Measurements from ENCODE around the gene TESPA1.

TESPA1 gene

GRCh38 chr12:54937376-54937775 is 47.2 kb downstream of the TESPA1 start:
- TF ChIP-seq CTCF (conservative IDR thresholded peaks at IDR 0.05; ENCODE audit: low read length), result no peak
- no peak overlapping the region for H3K4me3 ChIP-seq (ENCODE audit: low read length)
- no peak for DNase-seq (ENCODE audit: low read depth)

- H3K4me3 ChIP-seq (ENCODE audit: low read length), result no peak overlapping the region
- DNase-seq (ENCODE audit: low read depth), result no peak
- no peak for TF ChIP-seq CTCF (conservative IDR thresholded peaks at IDR 0.05; ENCODE audit: low read length)
Measured at GRCh38 chr12:54936736-54937135, 47.8 kb downstream of the TESPA1 start.

DNA sequence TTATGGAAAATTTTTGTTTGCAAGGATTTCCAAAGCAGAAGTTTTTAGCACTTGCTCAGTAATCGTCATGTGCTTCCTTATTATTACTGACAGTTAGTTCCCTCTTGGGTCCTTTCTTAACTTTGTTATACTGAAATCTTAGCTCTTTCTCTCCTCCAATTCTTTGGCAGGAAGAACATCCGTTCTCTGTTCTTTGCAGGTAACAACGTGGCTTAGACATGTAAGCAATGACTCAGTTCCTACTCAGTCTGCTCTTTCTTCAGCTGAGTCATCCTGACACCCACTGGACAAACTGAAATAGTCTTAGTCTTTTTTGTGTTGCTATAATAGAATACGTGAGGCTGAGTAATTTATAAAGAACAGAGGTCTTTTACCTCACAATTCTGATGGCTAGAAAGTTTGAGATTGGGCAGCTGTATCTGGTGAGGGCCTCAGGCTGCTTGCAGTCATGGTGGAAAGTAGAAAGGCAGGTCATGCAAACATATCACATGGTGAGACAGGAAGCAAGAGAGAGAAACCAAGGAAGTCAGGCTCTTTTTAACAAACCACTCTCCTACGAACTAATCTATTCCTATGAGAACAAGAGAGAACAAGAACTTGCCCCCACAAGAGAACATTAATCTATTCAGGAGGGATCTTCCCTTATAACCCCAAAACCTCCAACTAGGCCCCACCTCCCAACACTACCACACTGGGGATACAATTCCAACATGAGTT is 49.2 kb downstream of the TESPA1 start:
- peak; percentile 19 for TF ChIP-seq CTCF (conservative IDR thresholded peaks at IDR 0.05; ENCODE audit: low read length)
- H3K4me3 ChIP-seq (ENCODE audit: low read length), result no peak overlapping the region
- DNase-seq (ENCODE audit: low read depth), result peak; percentile 70

DNA sequence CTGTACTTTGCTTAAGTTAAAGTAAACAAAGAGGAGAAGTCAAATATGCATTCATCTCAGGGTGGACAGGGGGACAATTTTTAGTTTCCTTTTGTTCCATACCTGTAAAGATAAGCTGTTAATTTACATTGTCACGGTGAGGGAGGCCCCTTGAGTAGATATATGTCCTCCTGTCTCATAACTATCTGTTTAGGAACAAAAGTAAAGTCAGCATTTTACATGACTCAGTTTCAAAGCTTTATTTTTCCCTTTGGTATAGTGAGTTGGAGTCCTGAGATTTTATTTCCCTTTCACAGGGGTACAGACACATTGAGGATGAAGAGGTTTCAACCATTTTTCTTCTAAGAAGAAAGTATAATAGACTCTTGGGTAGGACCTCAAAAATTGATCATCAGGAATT is 50.1 kb downstream of the TESPA1 start:
- no peak for DNase-seq (ENCODE audit: low read depth)
- H3K4me3 ChIP-seq (ENCODE audit: low read length), result no peak overlapping the region
- no peak for TF ChIP-seq CTCF (conservative IDR thresholded peaks at IDR 0.05; ENCODE audit: low read length)

GRCh38 chr12:54933376-54933775 is 51.2 kb downstream of the TESPA1 start:
- TF ChIP-seq CTCF (conservative IDR thresholded peaks at IDR 0.05; ENCODE audit: low read length), result no peak
- no peak overlapping the region for H3K4me3 ChIP-seq (ENCODE audit: low read length)
- DNase-seq (ENCODE audit: low read depth), result no peak

DNA sequence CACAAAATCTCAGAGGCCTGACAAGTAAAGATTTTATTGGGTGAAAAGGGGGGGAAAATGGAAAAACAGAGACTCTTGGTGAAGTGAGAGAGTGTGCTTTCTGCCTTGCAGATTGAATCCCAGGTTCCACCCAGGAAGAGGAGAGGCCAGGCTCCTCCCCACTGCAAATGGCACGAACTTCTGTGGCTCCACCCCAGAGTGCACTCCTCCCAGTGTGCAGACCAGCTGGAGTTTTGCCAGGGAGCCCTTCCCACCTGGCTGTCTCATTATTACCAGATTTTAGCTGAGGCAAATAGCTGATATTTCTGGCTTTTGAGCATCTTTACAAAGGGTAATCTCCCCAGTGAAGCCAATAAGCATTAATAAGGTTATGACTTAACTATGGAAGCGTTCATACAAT is 51.9 kb downstream of the TESPA1 start:
- DNase-seq (ENCODE audit: low read depth), result no peak
- TF ChIP-seq CTCF (conservative IDR thresholded peaks at IDR 0.05; ENCODE audit: low read length), result no peak
- H3K4me3 ChIP-seq (ENCODE audit: low read length), result no peak overlapping the region

DNA sequence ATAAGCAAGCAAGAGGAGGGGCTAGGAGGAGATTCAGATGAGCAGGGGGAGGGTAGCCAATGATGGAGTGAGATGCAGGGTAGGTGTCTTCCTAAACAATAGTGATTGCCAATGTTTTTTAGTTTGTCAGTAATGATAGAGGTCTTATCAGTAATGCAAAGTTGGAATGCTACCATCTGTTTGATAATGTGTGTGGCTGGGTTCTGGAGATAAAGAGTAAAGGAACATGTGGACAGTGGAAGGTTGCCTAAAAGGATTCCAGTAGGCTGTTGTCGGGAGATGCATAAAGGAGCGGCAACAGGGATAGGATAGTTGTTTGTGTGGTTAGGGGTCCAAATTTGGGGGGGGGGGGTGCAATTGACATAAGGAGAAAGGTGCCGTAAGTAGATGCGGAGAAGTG is 52.5 kb downstream of the TESPA1 start:
- no peak for TF ChIP-seq CTCF (conservative IDR thresholded peaks at IDR 0.05; ENCODE audit: low read length)
- no peak for DNase-seq (ENCODE audit: low read depth)
- H3K4me3 ChIP-seq (ENCODE audit: low read length), result no peak overlapping the region
